Gastrocnemius medialis (tissue), 4 donors: ENCODE measurements around the gene MME. TPM values are rescaled to one million over a fixed set of nuclear protein-coding genes. Genes with fewer than 3 reads are reported as not detected.

ENCODE experiments used
- ATAC-seq, 2 donors: fragments of 150-250 bp; one replicate each; pipeline ENCODE4 v1.9.1; 2016
- DNase-seq, 2 donors: peaks; one replicate each; pipeline ENCODE4 v3.0.0-alpha.2; 2019
- H3K27ac ChIP-seq, 4 donors: fragments of 200-600 bp; sonication (generic); 1 replicate in 1 of 4; 2 replicates in 3 of 4; pipeline ENCODE4 v1.5.1; 2016 to 2018; ENCODE audit warnings: mild to moderate bottlenecking in 2 of 4, moderate library complexity in 1 of 4
- H3K27me3 ChIP-seq, 3 donors: fragments of 200-600 bp; sonication (generic) in 2 of 3; 1 replicate in 1 of 3; 2 replicates in 2 of 3; pipeline versions ENCODE4 v1.5.1 to v1.6.0; 2016 to 2019; ENCODE audit warnings: mild to moderate bottlenecking in 1 of 3, moderate library complexity in 1 of 3
- H3K36me3 ChIP-seq, 2 donors: fragments of 200-600 bp; sonication (generic) in 1 of 2; one replicate each; pipeline ENCODE4 v1.5.1; 2017 to 2018
- H3K4me1 ChIP-seq, 2 donors: fragments of 200-600 bp; sonication (generic) in 1 of 2; one replicate each; pipeline ENCODE4 v1.5.1; 2016 to 2017; ENCODE audit warnings: mild to moderate bottlenecking in 2 of 2
- H3K4me3 ChIP-seq, 4 donors: fragments of 200-600 bp; sonication (generic) in 3 of 4; 1 replicate in 1 of 4; 2 replicates in 3 of 4; pipeline ENCODE4 v1.5.1; 2016 to 2019; ENCODE audit warnings: mild to moderate bottlenecking in 2 of 4
- H3K9me3 ChIP-seq, 3 donors: fragments of 200-600 bp; sonication (generic) in 2 of 3; 1 replicate in 1 of 3; 2 replicates in 2 of 3; pipeline ENCODE4 v1.5.1; 2016 to 2019
- CTCF ChIP-seq, 5 experiments: fragments of 450-650 bp in 3 of 5; fragments of 200-600 bp in 2 of 5; sonication (generic) in 2 of 5; IDR thresholded peaks in 4 of 5; conservative IDR thresholded peaks in 1 of 5; 1 replicate in 4 of 5; 2 replicates in 1 of 5; pipeline ENCODE4 v1.5.1; 2016 to 2019; ENCODE audit warnings: antibody characterized with exemption in 5 of 5, mild to moderate bottlenecking in 3 of 5, moderate library complexity in 3 of 5
- POLR2A ChIP-seq, 2 donors: fragments of 450-650 bp; IDR thresholded peaks; one replicate each; pipeline ENCODE4 v1.6.1; 2017; ENCODE audit warnings: antibody characterized with exemption in 2 of 2, mild to moderate bottlenecking in 2 of 2, moderate library complexity in 2 of 2
- in situ Hi-C, 4 donors: fragments of 200-750 bp; cut with MboI; loops; one replicate each; pipeline versions ENCODE4 v1.15.0 to v1.8.0; 2017; ENCODE audit warnings: low sequenced_read_pairs in 4 of 4
- intact Hi-C: fragments of 100-400 bp; cut with DNase I; formaldehyde crosslinking; loops from one replicate; pipeline ENCODE4 v1.15.1; 2023; ENCODE audit warnings: low total_unique reads
- total RNA-seq, 4 donors: library from RNA; depleted of rRNA; stranded (reverse); fragments of >200 nt; gene quantifications; one replicate each; pipeline versions ENCODE4 v1.1.0 to v1.2.3, GENCODE V29; 2016

MME gene
- total RNA-seq, 4 donors from 2014 or later, result 40.9 to 95.4 (median 68.0) TPM

- no peaks in the 10 kb centered on the region for H3K9me3 ChIP-seq
- no peak overlapping the region for H3K4me3 ChIP-seq
- in situ Hi-C loops, result no loop called here
- DNase-seq (no peak), ATAC-seq (no peak)
- no peaks in the 10 kb centered on the region for H3K36me3 ChIP-seq
- intact Hi-C loops, result no loop called here
- no peaks in the 10 kb centered on the region for H3K4me1 ChIP-seq
- H3K27me3 ChIP-seq, result no peaks in the 10 kb centered on the region
- H3K27ac ChIP-seq, result no peak overlapping the region
- no peak for TF ChIP-seq CTCF (IDR thresholded peaks at IDR 0.05 in 4 of 5, conservative IDR thresholded peaks at IDR 0.05 in 1 of 5)
- TF ChIP-seq POLR2A (IDR thresholded peaks at IDR 0.05), result no peak
These were observed 30.2 kb upstream of the MME start for GRCh38 chr3:155049959-155050358.

- Histone ChIP-seq H3K27ac (no peak overlapping the region), H3K36me3 (no peaks in the 10 kb centered on the region), H3K4me1 (no peaks in the 10 kb centered on the region), H3K9me3 (no peaks in the 10 kb centered on the region), H3K27me3 (no peaks in the 10 kb centered on the region), H3K4me3 (no peak overlapping the region)
- DNase-seq (no peak), ATAC-seq (no peak)
- TF ChIP-seq CTCF (IDR thresholded peaks at IDR 0.05 in 4 of 5, conservative IDR thresholded peaks at IDR 0.05 in 1 of 5), result no peak
- TF ChIP-seq POLR2A (IDR thresholded peaks at IDR 0.05), result no peak
- intact Hi-C loops, result no loop called here
- in situ Hi-C loops, result no loop called here
These were observed 27.6 kb upstream of the MME start for GRCh38 chr3:155052470-155052869.

- Histone ChIP-seq H3K36me3 (no peaks in the 10 kb centered on the region), H3K4me1 (no peaks in the 10 kb centered on the region), H3K27ac (no peak overlapping the region), H3K27me3 (no peaks in the 10 kb centered on the region), H3K4me3 (no peak overlapping the region), H3K9me3 (no peaks in the 10 kb centered on the region)
- in situ Hi-C loops, result no loop called here
- intact Hi-C loops, result no loop called here
- no peak for DNase-seq
- ATAC-seq, result no peak
- no peak for TF ChIP-seq POLR2A (IDR thresholded peaks at IDR 0.05)
- TF ChIP-seq CTCF (IDR thresholded peaks at IDR 0.05 in 4 of 5, conservative IDR thresholded peaks at IDR 0.05 in 1 of 5), result no peak
These were observed 26.4 kb upstream of the MME start for GRCh38 chr3:155053756-155054155.

GRCh38 chr3:155064920-155065319 is 15.2 kb upstream of the MME start:
- Histone ChIP-seq H3K4me3 (no peak overlapping the region), H3K4me1 (peaks cover 7 to 20% of the 10 kb centered on the region in 2 donors), H3K27ac (peak overlapping the region; percentile 54 to 91 (median 82)), H3K9me3 (no peaks in the 10 kb centered on the region), H3K36me3 (no peaks in the 10 kb centered on the region), H3K27me3 (no peaks in the 10 kb centered on the region)
- in situ Hi-C loops, result no loop called here
- intact Hi-C loops, result loop anchor here (1.0 to 5.0 kb wide), 3 partner anchors 127 to 248 kb away; no protein-coding TSS in a partner anchor
- DNase-seq (no peak), ATAC-seq (peak; percentile 79 to 81)
- TF ChIP-seq CTCF (IDR thresholded peaks at IDR 0.05 in 4 of 5, conservative IDR thresholded peaks at IDR 0.05 in 1 of 5) (no peak), POLR2A (IDR thresholded peaks at IDR 0.05) (no peak)

- ATAC-seq (peak; percentile 96), DNase-seq (peak; percentile 76 to 87)
- no peaks in the 10 kb centered on the region for H3K36me3 ChIP-seq
- peaks cover 7 to 20% of the 10 kb centered on the region in 2 donors for H3K4me1 ChIP-seq
- in situ Hi-C loops, result no loop called here
- no peaks in the 10 kb centered on the region for H3K9me3 ChIP-seq
- no peaks in the 10 kb centered on the region for H3K27me3 ChIP-seq
- H3K4me3 ChIP-seq, result no peak overlapping the region
- TF ChIP-seq CTCF (IDR thresholded peaks at IDR 0.05 in 4 of 5, conservative IDR thresholded peaks at IDR 0.05 in 1 of 5) (no peak), POLR2A (IDR thresholded peaks at IDR 0.05) (no peak)
- intact Hi-C loops, result loop anchor here (1.0 to 5.0 kb wide), 3 partner anchors 127 to 247 kb away; no protein-coding TSS in a partner anchor
- H3K27ac ChIP-seq, result peak overlapping the region; percentile 59 to 91 (median 82)
These were observed 14.6 kb upstream of the MME start for GRCh38 chr3:155065537-155065936.
